Activated CD4-positive, CD25-positive, alpha-beta regulatory T cell treated with anti-CD3 and anti-CD28 coated beads, Interleukin-2, amount 50 U/mL, for 72 hours (primary cell): ENCODE data around the gene ADAMTSL2.
"Not testable (repeated sequence)": the region's sequence is repeated elsewhere in the genome, so short reads cannot be mapped to it uniquely, and the experiment has no call there.

Experiments used
- DNase-seq: peaks from one replicate; pipeline ENCODE4 v3.0.0; 2021

ADAMTSL2 gene

DNA sequence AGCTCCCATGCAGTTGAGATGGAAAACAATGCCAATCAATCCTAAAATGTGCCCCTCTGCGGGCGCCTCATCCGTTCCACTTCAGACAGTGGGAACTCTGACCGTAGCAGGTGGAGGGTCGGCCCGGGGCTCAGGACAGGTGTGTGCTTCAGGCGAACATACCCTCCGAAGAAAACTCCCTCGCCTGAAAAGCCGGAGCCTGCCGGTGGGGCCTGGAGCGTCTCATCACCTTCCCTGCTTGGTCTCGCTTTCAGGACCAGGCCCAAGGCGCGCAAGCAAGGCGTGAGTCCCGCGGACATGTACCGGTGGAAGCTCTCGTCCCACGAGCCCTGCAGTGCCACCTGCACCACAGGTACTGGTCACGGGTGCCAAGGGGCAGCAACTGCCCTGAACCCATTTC is 26.4 kb downstream of the ADAMTSL2 start:
- no peak for DNase-seq

DNA sequence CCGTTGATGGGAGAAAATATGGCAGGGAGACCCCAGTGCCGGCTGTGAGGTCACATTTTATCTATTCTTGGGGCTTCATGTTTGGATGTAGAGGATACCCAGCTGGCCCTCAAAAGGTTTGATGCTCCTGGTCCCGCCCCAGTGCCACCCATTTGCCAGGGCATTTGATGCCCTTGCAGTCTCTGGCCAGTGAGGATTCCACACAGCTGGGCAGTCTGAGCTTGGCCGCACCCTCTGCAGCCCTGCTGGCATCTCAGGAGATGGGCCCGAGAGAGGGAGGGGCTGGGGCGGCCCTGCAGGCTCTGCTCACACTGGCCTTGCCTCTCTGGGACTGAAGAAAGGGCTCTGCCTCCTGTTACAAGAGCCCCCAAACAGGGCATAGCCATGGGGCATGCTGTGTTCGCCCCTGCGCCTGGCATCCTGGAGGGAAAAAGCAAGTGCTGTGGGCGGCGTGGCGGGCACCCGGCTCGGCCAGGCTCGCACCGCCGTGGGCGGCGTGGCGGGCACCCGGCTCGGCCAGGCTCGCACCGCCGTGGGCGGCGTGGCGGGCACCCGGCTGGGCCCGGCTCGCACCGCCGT is 27.6 kb downstream of the ADAMTSL2 start:
- DNase-seq: no peak

DNA sequence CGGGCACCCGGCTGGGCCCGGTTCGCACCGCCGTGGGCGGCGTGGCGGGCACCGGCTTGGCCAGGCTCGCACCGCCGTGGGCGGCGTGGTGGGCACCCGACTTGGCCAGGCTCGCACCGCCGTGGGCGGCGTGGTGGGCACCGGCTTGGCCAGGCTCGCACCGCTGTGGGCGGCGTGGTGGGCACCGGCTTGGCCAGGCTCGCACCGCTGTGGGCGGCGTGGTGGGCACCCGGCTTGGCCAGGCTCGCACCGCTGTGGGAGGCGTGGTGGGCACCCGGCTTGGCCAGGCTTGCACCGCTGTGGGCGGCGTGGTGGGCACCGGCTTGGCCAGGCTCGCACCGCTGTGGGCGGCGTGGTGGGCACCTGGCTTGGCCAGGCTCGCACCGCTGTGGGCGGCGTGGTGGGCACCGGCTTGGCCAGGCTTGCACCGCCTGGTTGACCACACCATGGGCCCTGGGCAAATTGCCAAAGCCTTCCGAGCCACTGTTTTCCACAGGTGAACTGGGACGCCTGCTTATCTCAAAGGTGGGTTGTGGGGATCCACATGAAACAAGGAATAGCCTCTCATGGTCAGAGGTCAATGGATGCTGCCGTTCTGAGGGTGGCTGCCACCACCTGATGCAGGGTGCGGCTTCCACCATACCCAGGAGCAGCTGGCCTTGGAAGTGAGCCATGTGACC is 28.2 kb downstream of the ADAMTSL2 start:
- DNase-seq: no peak

GRCh38 chr9:133563291-133563796 is 28.8 kb downstream of the ADAMTSL2 start:
- no peak for DNase-seq

DNA sequence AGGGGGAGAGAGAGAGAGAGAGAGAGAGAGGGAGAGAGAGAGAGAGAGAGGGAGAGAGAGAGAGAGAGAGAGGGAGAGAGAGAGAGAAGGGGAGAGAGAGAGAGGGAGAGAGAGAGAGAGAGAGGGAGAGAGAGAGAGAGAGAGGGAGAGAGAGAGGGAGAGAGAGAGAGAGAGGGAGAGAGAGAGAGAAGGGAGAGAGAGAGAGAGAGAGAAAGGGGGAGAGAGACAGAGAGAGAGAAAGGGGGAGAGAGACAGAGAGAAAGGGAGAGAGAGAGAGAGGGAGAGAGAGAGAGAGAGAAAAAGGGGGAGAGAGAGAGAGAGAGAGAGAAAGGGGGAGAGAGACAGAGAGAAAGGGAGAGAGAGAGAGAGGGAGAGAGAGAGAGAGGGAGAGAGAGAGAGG is 29.3 kb downstream of the ADAMTSL2 start:
- DNase-seq: not testable (repeated sequence)

GRCh38 chr9:133564451-133565116 is 30.1 kb downstream of the ADAMTSL2 start:
- DNase-seq: no peak

- DNase-seq: no peak
These were observed 31.9 kb downstream of the ADAMTSL2 start for GRCh38 chr9:133566382-133566781.

DNA sequence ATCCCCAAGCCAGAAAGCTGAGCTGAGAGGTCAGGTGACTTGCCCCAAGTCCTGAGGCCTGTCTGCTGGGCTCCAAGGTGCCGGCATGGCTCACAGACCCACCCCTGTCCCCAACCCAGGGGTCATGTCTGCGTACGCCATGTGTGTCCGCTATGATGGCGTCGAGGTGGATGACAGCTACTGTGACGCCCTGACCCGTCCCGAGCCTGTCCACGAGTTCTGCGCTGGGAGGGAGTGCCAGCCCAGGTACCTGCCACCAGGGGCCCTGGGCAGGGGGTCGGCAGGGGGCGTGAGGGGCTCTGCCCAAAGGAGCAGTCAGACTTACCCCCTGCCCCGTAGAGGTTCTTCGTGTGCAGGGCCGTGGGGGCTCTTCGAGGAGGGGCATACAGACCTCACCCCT is 32.3 kb downstream of the ADAMTSL2 start:
- DNase-seq: no peak

GRCh38 chr9:133568186-133568585 is 33.7 kb downstream of the ADAMTSL2 start:
- DNase-seq: no peak

GRCh38 chr9:133569121-133569785 is 34.7 kb downstream of the ADAMTSL2 start:
- no peak for DNase-seq

DNA sequence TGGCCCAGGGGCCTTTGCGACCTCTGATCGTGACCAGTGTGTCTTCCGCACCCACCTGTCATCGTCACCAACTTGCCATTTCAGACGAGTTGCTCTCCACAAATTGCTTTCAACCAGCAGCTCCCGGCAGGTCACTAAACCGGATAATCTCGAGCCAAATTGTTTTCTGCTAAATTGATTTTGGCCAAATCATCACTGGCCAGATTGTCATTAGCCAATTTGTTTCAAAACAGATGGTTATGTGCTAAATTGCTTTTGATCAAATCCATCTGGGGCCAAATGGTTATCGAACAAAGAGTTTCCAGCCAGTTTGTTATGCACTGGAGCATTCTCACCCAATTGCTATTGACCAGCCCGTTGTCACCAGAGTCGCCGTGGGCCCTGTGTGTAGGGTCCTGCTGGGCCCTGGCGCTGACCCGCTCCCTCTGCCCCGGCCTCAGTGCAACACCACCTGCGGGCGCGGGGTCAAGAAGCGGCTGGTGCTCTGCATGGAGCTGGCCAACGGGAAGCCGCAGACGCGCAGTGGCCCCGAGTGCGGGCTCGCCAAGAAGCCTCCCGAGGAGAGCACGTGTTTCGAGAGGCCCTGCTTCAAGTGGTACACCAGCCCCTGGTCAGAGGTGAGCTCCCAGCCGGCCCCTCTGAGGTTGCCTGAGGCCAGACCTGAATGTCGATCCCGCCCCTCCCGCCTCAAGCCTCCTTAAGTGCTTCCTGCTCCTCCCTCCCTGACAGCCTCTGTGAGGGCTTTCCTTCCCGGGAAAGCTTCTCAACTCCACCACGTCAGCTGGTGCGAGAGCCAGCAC is 35.6 kb downstream of the ADAMTSL2 start:
- no peak for DNase-seq

DNA sequence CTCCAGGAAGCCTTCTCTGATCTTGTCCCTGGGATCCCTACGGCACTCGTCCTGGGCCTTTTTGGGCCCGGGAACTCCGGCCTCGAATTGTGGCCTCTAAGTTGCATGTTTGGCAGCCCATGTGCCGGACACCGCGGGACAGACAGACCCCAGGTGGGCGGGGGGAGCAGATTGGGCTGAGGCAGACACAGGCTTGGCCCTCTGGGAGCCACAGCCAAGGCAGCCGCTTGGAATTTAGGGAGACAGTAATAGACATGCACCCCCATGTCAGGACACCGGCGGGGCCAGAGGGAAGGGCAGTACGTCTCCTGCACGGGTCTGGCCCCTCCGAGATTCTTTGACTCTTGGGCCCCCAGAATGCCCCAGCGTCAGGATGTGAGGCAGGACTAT is 36.2 kb downstream of the ADAMTSL2 start:
- no peak for DNase-seq

DNA sequence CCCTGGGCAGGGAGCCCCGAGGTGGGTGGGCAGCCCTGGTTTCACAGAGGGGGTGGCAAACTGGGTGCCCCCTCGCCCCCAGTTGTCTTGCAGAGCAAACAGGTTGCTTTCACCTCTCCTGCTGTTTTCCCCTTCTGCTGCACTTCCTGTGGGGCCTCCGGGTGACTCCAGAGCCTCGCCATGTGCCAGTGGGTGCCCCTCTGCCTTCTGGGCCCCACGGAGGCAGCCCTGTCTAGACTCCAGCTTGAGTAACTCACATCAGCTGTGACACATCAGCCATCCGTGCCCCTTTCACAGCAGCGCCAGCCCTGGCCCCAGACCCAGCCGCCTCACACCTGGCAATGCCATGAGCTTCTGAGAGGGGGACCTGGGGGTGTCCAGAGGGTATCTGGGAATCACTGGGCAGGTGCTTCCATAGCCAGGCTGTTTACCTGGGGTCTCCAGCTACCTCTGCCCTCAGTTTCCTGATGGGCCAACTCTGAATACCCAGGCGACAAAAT is 36.9 kb downstream of the ADAMTSL2 start:
- no peak for DNase-seq

DNA sequence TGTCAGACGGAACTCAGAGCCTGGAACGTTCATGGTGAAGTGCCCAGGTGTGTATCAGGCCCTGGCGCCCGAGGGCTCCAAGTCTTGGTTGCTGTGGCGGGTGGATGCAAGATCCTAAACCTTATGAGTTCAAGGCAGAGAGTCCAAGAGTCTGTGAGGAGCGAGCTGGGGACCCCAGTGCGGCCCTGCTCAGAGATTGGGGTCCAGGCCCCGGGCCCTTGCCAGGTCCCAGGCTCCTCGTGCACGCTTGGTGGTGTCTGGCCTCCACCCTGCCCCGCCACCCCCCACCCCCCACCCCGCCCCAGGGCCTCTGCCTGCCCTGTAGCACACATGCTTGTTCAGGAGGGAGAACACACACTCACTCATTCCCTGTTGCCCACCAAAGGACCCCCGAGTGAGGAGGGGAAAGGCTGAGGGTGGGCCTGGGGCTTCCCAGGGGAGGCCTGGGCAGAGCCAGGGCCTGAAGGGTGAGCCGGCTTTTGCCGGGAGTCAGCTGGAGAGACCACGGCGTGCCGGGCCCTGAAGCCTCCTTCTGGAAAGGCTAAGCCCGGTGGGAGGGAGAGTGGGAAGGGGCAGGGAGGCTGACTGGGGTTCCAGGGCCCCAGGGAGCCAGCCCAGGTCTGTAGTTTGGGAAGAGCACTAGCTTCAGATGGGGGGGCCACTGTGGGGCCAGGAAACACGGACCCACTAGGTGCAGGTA is 37.5 kb downstream of the ADAMTSL2 start:
- DNase-seq: no peak

DNA sequence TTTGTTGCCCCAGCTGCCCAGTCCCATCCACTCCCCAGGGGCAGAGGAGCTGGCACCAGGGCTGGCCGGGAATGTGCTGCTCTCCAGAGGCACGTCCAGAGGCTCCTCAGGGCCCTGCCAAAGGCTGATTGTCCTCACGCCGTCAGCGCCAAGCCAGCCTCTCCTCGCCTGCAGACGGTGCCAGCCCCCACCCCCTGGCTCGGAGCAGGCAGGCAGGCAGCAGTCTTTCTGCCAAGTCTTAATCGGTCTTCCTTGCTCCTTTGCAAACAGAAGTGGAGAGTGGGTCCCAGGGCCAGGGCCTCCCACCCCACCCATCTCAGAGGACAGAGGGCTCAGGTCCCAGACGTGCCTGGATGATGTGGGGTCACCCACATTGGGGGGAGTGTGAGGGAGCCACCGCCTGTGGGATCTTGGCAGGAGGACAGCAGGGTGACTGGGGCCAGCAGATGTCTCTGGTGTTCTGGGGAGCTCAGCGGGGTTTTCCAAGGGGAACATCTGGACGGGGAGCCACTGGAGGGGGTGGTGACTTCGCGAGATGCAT is 38.4 kb downstream of the ADAMTSL2 start:
- no peak for DNase-seq

DNA sequence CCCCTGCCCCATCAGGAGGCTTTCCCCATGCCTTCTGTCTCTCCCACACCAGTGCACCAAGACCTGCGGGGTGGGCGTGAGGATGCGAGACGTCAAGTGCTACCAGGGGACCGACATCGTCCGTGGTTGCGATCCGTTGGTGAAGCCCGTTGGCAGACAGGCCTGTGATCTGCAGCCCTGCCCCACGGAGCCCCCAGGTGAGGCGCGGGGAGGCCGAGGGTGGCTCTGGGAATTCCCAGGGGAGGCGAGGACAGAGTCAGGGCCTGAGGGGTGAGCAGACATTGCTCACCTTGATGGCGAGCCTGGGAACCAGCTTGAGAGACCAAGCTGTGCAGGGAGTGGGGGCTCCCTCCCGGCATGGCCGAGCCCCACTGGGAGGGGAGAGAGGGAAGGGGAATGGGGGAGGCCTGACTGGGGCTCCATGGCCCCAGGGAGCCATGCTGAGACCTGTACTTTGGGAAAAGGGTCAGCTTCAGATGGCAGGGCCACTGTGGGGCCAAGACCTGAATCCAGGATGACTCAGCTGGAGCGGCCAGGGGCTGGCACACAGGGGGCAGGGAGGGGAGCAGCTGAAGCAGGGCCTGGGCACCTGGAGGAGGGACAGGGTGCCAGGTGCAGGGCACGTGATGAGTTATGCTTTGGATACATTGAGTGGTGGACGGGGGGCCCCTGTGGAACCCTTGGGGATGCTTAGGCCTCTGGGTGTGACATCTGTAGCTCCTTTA is 39.4 kb downstream of the ADAMTSL2 start:
- DNase-seq: no peak

- DNase-seq: no peak
These were observed 40.3 kb downstream of the ADAMTSL2 start for GRCh38 chr9:133574771-133575170.

- no peak for DNase-seq
These were observed 40.9 kb downstream of the ADAMTSL2 start for GRCh38 chr9:133575186-133576030.

GRCh38 chr9:133576031-133576874 is 41.7 kb downstream of the ADAMTSL2 start:
- DNase-seq: no peak
